ENCODE data around the gene ABCB8. TPM values are rescaled to one million over a fixed set of nuclear protein-coding genes. Genes with fewer than 3 reads are reported as not detected.

ABCB8 gene
- total and polyA plus RNA-seq, 2 of the 4 experiments (the other 2 are of a cell fraction) = 16.3 to 26.8 TPM

GRCh38 chr7:151023232-151023631 lies 5.0 kb upstream of the ABCB8 start:
- intact Hi-C loops (cut with micrococcal nuclease) = no loop called here
- no peak overlapping the region for H2BK5ac ChIP-seq (ENCODE audit: low read depth, low read length, poor library complexity, severe bottlenecking)
- peaks cover 3% of the 10 kb centered on the region; the same call in 1 of the 2 replicates for H3K4me1 ChIP-seq (ENCODE audit: control insufficient read depth, insufficient read depth, low read length)
- in situ Hi-C loops (cut with MboI; ENCODE audit: low sequenced_read_pairs) = loop anchor here (5.0 kb wide), 1 partner anchor 89 kb away; no protein-coding TSS in a partner anchor
- no peak overlapping the region for H3K4me2 ChIP-seq (ENCODE audit: low read depth, low read length)
- H4K8ac ChIP-seq (ENCODE audit: low read depth in 2 of 2, low read length in 2 of 2) = no peak overlapping the region
- peaks cover 45% of the 10 kb centered on the region for H3K27me3 ChIP-seq (ENCODE audit: control insufficient read depth, insufficient read depth, low read length)
- no peaks in the 10 kb centered on the region for H3K9me1 ChIP-seq (ENCODE audit: insufficient read depth, low read length)
- no peak overlapping the region for H4K5ac ChIP-seq (ENCODE audit: low read depth, low read length)
- WGBS, 2 experiments (ENCODE audit: extremely low coverage in 2 of 2, insufficient read length in 1 of 2) = no CpG with 5 or more reads among the region's 10 CpGs
- H3K4ac ChIP-seq (ENCODE audit: low read depth, low read length) = no peak overlapping the region
- no peak overlapping the region for H3K9ac ChIP-seq (ENCODE audit: low read depth, low read length)
- DNase-seq (no peak), ATAC-seq (ENCODE audit: low read depth) (no peak)
- H2BK20ac ChIP-seq (ENCODE audit: low read depth, low read length) = no peak overlapping the region
- H4K20me1 ChIP-seq (ENCODE audit: insufficient read depth, low read length) = no peaks in the 10 kb centered on the region
- H2AFZ ChIP-seq (replicated peaks; ENCODE audit: low read length, poor library complexity) = no peak overlapping the region
- no peak overlapping the region for H2BK120ac ChIP-seq (ENCODE audit: low read depth, low read length)
- no peak for TF ChIP-seq POLR2A (IDR thresholded peaks at IDR 0.05; ENCODE audit: low read depth, low read length)
- no peak for TF ChIP-seq MAZ (IDR thresholded peaks at IDR 0.05; ENCODE audit: borderline replicate concordance, low read depth, low read length)
- no peak for TF ChIP-seq MAFK (IDR thresholded peaks at IDR 0.05; ENCODE audit: low read depth, low read length)
- no peak for TF ChIP-seq FOS (IDR thresholded peaks at IDR 0.05; ENCODE audit: low read depth, low read length)
- no peak overlapping the region for H2BK15ac ChIP-seq (ENCODE audit: low read depth, low read length)
- H3K79me1 ChIP-seq (ENCODE audit: low read depth in 1 of 2, low read length in 2 of 2) = no peaks in the 10 kb centered on the region
- BruUV-seq (replicated peaks) = no TSS peak
- dilution Hi-C loops (cut with HindIII; ENCODE audit: low sequenced_read_pairs, unreplicated experiment) = no loop called here
- H3K4me3 ChIP-seq (ENCODE audit: insufficient read depth, low read depth, low read length) = no peak overlapping the region
- H3K9me3 ChIP-seq (ENCODE audit: control insufficient read depth, insufficient read depth, low read length) = no peaks in the 10 kb centered on the region
- no peak overlapping the region for H3K56ac ChIP-seq (ENCODE audit: extremely low read depth, insufficient read depth, low read length)
- no peak overlapping the region for H3K14ac ChIP-seq (replicated peaks; ENCODE audit: low read depth, low read length)
- no peak overlapping the region for H3K23ac ChIP-seq (ENCODE audit: low read depth, low read length)
- H2AK9ac ChIP-seq (replicated peaks; ENCODE audit: low read depth, low read length, poor library complexity) = no peak overlapping the region
- H3K18ac ChIP-seq (ENCODE audit: low read depth, low read length) = no peak overlapping the region
- ChIA-PET POLR2A (ENCODE audit: unreplicated experiment) (no interaction called here), CTCF (no interaction called here)
- H2AK5ac ChIP-seq (ENCODE audit: low read depth, low read length) = no peak overlapping the region
- no peak overlapping the region for H4K91ac ChIP-seq (ENCODE audit: insufficient read depth, low read depth, low read length)
- no peak overlapping the region for H3K27ac ChIP-seq (ENCODE audit: insufficient read depth, low read length)
- no peaks in the 10 kb centered on the region for H3K36me3 ChIP-seq (ENCODE audit: control insufficient read depth, insufficient read depth, low read length)
